Neuronal stem cell (in vitro differentiated cells): ENCODE data around the gene NSG2.

Source experiments
- DNase-seq: peaks from one replicate; pipeline ENCODE4 v3.0.0-alpha.2; 2013; ENCODE audit warnings: low spot score
- H2AFZ ChIP-seq: one replicate; pipeline ENCODE4 v1.6.1; 2013; ENCODE audit warnings: mild to moderate bottlenecking, low read length, inconsistent platforms
- H2AK5ac ChIP-seq: 2 replicates; pipeline ENCODE4 v1.6.1; 2013; ENCODE audit warnings: low read depth, mild to moderate bottlenecking, inconsistent platforms, low read length, moderate library complexity, mixed read lengths
- H2BK120ac ChIP-seq: 2 replicates; pipeline ENCODE4 v1.6.1; 2013; ENCODE audit warnings: low read depth, mild to moderate bottlenecking, inconsistent platforms, low read length, moderate library complexity, mixed read lengths
- H2BK12ac ChIP-seq: one replicate; pipeline ENCODE4 v1.6.1; 2013; ENCODE audit warnings: low read length, inconsistent platforms
- H2BK15ac ChIP-seq: 2 replicates; pipeline ENCODE4 v1.6.1; 2013; ENCODE audit warnings: mild to moderate bottlenecking, low read length, inconsistent platforms, mixed read lengths
- H2BK5ac ChIP-seq: one replicate; pipeline ENCODE4 v1.6.1; 2013; ENCODE audit warnings: inconsistent platforms, mild to moderate bottlenecking, low read length, moderate library complexity
- H3K14ac ChIP-seq: one replicate; pipeline ENCODE4 v1.6.1; 2013; ENCODE audit warnings: low read length, inconsistent platforms
- H3K18ac ChIP-seq: 2 replicates; pipeline ENCODE4 v1.6.1; 2013; ENCODE audit warnings: low read length, inconsistent platforms
- H3K23ac ChIP-seq: 2 replicates; pipeline ENCODE4 v1.6.1; 2013; ENCODE audit warnings: low read depth, mild to moderate bottlenecking, mixed read lengths, low read length, inconsistent platforms; ENCODE audit not compliant: poor library complexity
- H3K27ac ChIP-seq: replicated peaks from 3 replicates; pipeline ENCODE4 v1.5.1; 2013; ENCODE audit warnings: low read length, inconsistent platforms
- H3K27me3 ChIP-seq, 3 experiments: 2 replicates each; pipeline ENCODE4 v1.6.1; 2013; ENCODE audit warnings: low read length in 3 of 3, mild to moderate bottlenecking in 2 of 3, inconsistent platforms in 1 of 3, low read depth in 1 of 3, mixed read lengths in 1 of 3, moderate library complexity in 1 of 3; ENCODE audit not compliant: control insufficient read depth in 3 of 3, insufficient read depth in 3 of 3
- H3K36me3 ChIP-seq, 2 donors: replicated peaks in 1 of 2; 2 replicates each; pipeline ENCODE4 v1.6.1; 2013; ENCODE audit warnings: low read length in 2 of 2; ENCODE audit not compliant: control insufficient read depth in 2 of 2, insufficient read depth in 2 of 2
- H3K4ac ChIP-seq: 2 replicates; pipeline ENCODE4 v1.6.1; 2013; ENCODE audit warnings: inconsistent platforms, mild to moderate bottlenecking, low read length, moderate library complexity
- H3K4me1 ChIP-seq, 2 donors: 1 replicate in 1 of 2; 2 replicates in 1 of 2; pipeline ENCODE4 v1.6.1; 2013; ENCODE audit warnings: low read length in 2 of 2, low read depth in 1 of 2; ENCODE audit not compliant: control insufficient read depth in 2 of 2, insufficient read depth in 1 of 2
- H3K4me2 ChIP-seq: one replicate; pipeline ENCODE4 v1.6.1; 2013; ENCODE audit warnings: mild to moderate bottlenecking, low read length, inconsistent platforms; ENCODE audit not compliant: insufficient read depth, poor library complexity, severe bottlenecking
- H3K4me3 ChIP-seq, 2 donors: 2 replicates each; pipeline ENCODE4 v1.5.1; 2013; ENCODE audit warnings: low read length in 2 of 2, mild to moderate bottlenecking in 2 of 2, inconsistent platforms in 1 of 2, moderate library complexity in 1 of 2
- H3K79me1 ChIP-seq: one replicate; pipeline ENCODE4 v1.6.1; 2013; ENCODE audit warnings: low read depth, mild to moderate bottlenecking, inconsistent platforms, low read length, moderate library complexity
- H3K9ac ChIP-seq: one replicate; pipeline ENCODE4 v1.6.1; 2013; ENCODE audit warnings: mild to moderate bottlenecking, low read depth, low read length, inconsistent platforms; ENCODE audit not compliant: poor library complexity
- H3K9me3 ChIP-seq, 2 donors: replicated peaks in 1 of 2; 2 replicates each; pipeline versions ENCODE3 to v1.6.1; 2013; ENCODE audit warnings: low read length in 2 of 2, mild to moderate bottlenecking in 2 of 2, inconsistent platforms in 1 of 2, low read depth in 1 of 2, mixed read lengths in 1 of 2, moderate library complexity in 1 of 2; ENCODE audit not compliant: control insufficient read depth in 2 of 2, insufficient read depth in 1 of 2
- H4K8ac ChIP-seq: one replicate; pipeline ENCODE4 v1.6.1; 2013; ENCODE audit warnings: low read depth, mild to moderate bottlenecking, inconsistent platforms, low read length, moderate library complexity
- H4K91ac ChIP-seq: one replicate; pipeline ENCODE4 v1.6.1; 2013; ENCODE audit warnings: low read length, low read depth, mild to moderate bottlenecking, inconsistent platforms; ENCODE audit not compliant: poor library complexity
- WGBS, 2 donors: extraction: QIAGEN DNeasy Blood & Tissue Kit; methylation state at CpG; one replicate each; pipeline ENCODE4 v1.1.7; 2013; ENCODE audit warnings: missing lambda C conversion rate in 2 of 2, mixed read lengths in 1 of 2; ENCODE audit not compliant: insufficient read length in 2 of 2, insufficient replicate concordance in 1 of 2; ENCODE audit errors: extremely low coverage in 2 of 2; 5-methylcytosine and 5-hydroxymethylcytosine counted together

The NSG2 gene

DNA sequence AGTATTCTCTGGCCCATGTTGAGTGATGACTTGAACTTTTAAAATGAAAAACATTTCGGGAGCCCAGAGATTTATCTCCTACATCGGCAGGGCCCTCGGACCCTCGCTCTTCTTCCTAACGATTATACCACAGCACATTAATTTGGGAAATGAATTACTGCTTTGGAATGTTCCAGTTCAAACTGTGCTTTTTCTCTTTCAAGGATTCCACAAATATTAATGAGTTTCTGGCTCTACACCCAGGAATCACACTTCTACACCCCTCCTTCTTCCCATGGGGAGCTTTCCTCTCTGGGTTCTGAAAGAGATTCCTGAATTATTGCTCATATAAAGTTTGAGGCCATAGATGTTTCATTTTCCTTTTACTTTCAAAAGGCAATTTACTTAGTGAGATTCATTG, 41.2 kb downstream of the NSG2 start:
- WGBS, 2 donors, result no CpG with 5 or more reads among the region's 5 CpGs
- Histone ChIP-seq H3K27ac (no peak overlapping the region), H3K36me3 (no peaks in the 10 kb centered on the region), H4K91ac (no peak overlapping the region), H3K4me2 (no peak overlapping the region), H3K9me3 (no peaks in the 10 kb centered on the region), H4K8ac (no peak overlapping the region), H2AK5ac (no peak overlapping the region), H3K4me1 (peaks cover 0 to 8% of the 10 kb centered on the region in 2 donors), H2BK5ac (no peak overlapping the region), H3K9ac (no peak overlapping the region), H2BK120ac (no peak overlapping the region), H3K14ac (no peak overlapping the region), H2BK12ac (no peak overlapping the region), H2BK15ac (no peak overlapping the region), H3K79me1 (no peaks in the 10 kb centered on the region), H3K4ac (no peak overlapping the region), H2AFZ (no peak overlapping the region), H3K27me3 (no peaks in the 10 kb centered on the region), H3K23ac (no peak overlapping the region), H3K4me3 (no peak overlapping the region), H3K18ac (no peak overlapping the region)
- no peak for DNase-seq

DNA sequence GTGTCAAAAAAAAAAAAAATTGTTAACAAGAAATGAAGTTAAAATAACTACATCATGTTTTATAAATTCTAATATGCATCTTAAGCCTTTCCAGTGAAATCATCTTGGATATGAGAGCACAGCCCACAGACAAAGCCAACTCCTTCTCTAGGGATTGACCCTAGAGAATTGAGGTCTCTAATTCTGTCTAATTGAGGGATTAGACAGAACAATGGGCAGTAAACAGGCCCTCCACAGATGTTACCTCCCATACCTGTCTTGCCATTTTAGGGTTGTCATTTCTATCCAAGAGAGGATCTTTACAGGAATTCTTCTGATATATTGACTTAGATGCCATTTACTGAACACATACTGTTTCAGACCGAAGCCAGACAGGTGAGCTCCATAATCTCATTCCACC, 42.3 kb downstream of the NSG2 start:
- no peak overlapping the region for H3K4me3 ChIP-seq
- H2BK120ac ChIP-seq, result no peak overlapping the region
- H3K4me1 ChIP-seq, result peaks cover 0 to 8% of the 10 kb centered on the region in 2 donors
- H3K9ac ChIP-seq, result no peak overlapping the region
- no peak overlapping the region for H4K8ac ChIP-seq
- H2BK12ac ChIP-seq, result no peak overlapping the region
- H3K4ac ChIP-seq, result no peak overlapping the region
- H3K36me3 ChIP-seq, result no peaks in the 10 kb centered on the region
- H2BK15ac ChIP-seq, result no peak overlapping the region
- H2AFZ ChIP-seq, result no peak overlapping the region
- no peak overlapping the region for H3K23ac ChIP-seq
- no peak overlapping the region for H3K14ac ChIP-seq
- H3K79me1 ChIP-seq, result no peaks in the 10 kb centered on the region
- H3K18ac ChIP-seq, result no peak overlapping the region
- no peak overlapping the region for H4K91ac ChIP-seq
- H3K27me3 ChIP-seq, result no peaks in the 10 kb centered on the region
- WGBS, 2 donors, result no CpG with 5 or more reads among the region's 1 CpG
- no peak overlapping the region for H3K4me2 ChIP-seq
- no peak overlapping the region for H2BK5ac ChIP-seq
- H3K27ac ChIP-seq, result no peak overlapping the region
- no peaks in the 10 kb centered on the region for H3K9me3 ChIP-seq
- no peak overlapping the region for H2AK5ac ChIP-seq
- DNase-seq, result no peak

DNA sequence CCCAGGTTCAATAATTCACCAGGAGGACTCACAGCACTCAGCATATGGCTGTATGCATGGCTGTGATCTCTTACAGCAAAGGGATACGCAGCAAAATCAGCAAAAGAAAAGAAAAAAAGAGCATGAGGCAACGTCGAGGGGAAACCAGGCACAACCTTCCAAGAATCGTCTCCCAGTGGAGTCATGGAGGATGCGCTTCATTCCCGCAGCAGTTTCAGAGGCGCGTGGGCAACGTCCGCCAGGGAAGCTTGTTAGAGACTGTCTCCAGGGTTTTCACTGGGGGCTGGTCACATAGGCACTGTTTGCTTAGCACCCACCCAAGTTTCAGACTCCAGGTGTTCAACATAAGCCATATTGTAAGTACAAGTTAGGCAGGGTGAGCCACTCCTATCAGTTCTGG, 44.6 kb downstream of the NSG2 start:
- H2BK120ac ChIP-seq, result no peak overlapping the region
- no peak overlapping the region for H4K91ac ChIP-seq
- H3K9me3 ChIP-seq, result no peaks in the 10 kb centered on the region
- no peak overlapping the region for H3K27ac ChIP-seq
- no peak overlapping the region for H2AK5ac ChIP-seq
- DNase-seq, result no peak
- no peak overlapping the region for H2AFZ ChIP-seq
- H3K18ac ChIP-seq, result no peak overlapping the region
- H3K79me1 ChIP-seq, result no peaks in the 10 kb centered on the region
- no peaks in the 10 kb centered on the region for H3K27me3 ChIP-seq
- H3K9ac ChIP-seq, result no peak overlapping the region
- no peak overlapping the region for H3K4me3 ChIP-seq
- no CpG with 5 or more reads among the region's 10 CpGs for WGBS, 2 donors
- H2BK12ac ChIP-seq, result no peak overlapping the region
- H3K23ac ChIP-seq, result no peak overlapping the region
- no peak overlapping the region for H4K8ac ChIP-seq
- H3K4me1 ChIP-seq, result peaks cover 0 to 3% of the 10 kb centered on the region in 2 donors
- no peaks in the 10 kb centered on the region for H3K36me3 ChIP-seq
- no peak overlapping the region for H3K14ac ChIP-seq
- no peak overlapping the region for H2BK5ac ChIP-seq
- H3K4me2 ChIP-seq, result no peak overlapping the region
- H2BK15ac ChIP-seq, result no peak overlapping the region
- H3K4ac ChIP-seq, result no peak overlapping the region

DNA sequence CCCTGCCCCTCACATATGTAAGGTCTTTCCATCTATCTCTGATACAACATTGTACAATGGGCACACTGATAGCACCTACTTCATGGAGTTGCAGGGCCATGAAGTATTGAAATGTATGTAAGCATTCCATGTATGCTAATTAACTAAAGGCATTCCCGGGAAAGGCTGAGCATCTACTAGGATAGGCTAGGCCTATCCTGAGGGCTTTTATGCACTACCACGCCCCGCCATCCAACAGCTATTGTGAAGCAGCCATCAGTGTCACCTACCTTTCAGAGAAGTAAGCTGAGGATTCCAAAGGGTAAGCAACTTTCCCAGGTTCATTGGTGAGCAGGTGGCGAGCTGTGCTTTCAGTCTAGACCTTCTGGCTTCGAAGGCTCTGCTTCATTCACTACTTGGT, 47.6 kb downstream of the NSG2 start:
- DNase-seq, result no peak
- H3K4ac ChIP-seq, result no peak overlapping the region
- H3K23ac ChIP-seq, result no peak overlapping the region
- no peak overlapping the region for H3K9ac ChIP-seq
- no peak overlapping the region for H2BK12ac ChIP-seq
- peaks cover 0 to 3% (median 0%) of the 10 kb centered on the region in 3 experiments for H3K27me3 ChIP-seq
- H2AFZ ChIP-seq, result no peak overlapping the region
- no peak overlapping the region for H3K4me3 ChIP-seq
- H3K79me1 ChIP-seq, result no peaks in the 10 kb centered on the region
- WGBS, 2 donors, result no CpG with 5 or more reads among the region's 5 CpGs
- no peak overlapping the region for H4K91ac ChIP-seq
- H2BK120ac ChIP-seq, result no peak overlapping the region
- H3K18ac ChIP-seq, result no peak overlapping the region
- H3K14ac ChIP-seq, result no peak overlapping the region
- no peak overlapping the region for H3K4me2 ChIP-seq
- no peak overlapping the region for H3K27ac ChIP-seq
- no peaks in the 10 kb centered on the region for H3K36me3 ChIP-seq
- H3K4me1 ChIP-seq, result peaks cover 0 to 3% of the 10 kb centered on the region in 2 donors
- H2BK5ac ChIP-seq, result no peak overlapping the region
- H2BK15ac ChIP-seq, result no peak overlapping the region
- H2AK5ac ChIP-seq, result no peak overlapping the region
- no peaks in the 10 kb centered on the region for H3K9me3 ChIP-seq
- no peak overlapping the region for H4K8ac ChIP-seq
